CD8-positive, alpha-beta memory T cell (primary cell): ENCODE measurements around the gene IQGAP1. TPM values are rescaled to one million over a fixed set of nuclear protein-coding genes. Genes with fewer than 3 reads are reported as not detected.
"Not testable (repeated sequence)": the region's sequence is repeated elsewhere in the genome, so short reads cannot be mapped to it uniquely, and the experiment has no call there.

Experiments used
- CTCF ChIA-PET: fragments of 350-600 bp; sonication (Branson Sonifier 250); formaldehyde crosslinking; loops from one replicate; lab custom pipeline; 2021; ENCODE audit warnings: antibody characterized with exemption; lab: Charles Lee
- POLR2A ChIA-PET: fragments of 350-600 bp; sonication (Branson Sonifier 250); formaldehyde crosslinking; loops from one replicate; lab custom pipeline; 2021; ENCODE audit warnings: antibody characterized with exemption; lab: Charles Lee
- DNase-seq, 5 donors: peaks; one replicate each; pipeline versions ENCODE4 v3.0.0 to v3.0.0-alpha.2; 2020 to 2022; ENCODE audit warnings: mixed read lengths in 1 of 5
- H3K27ac ChIP-seq: one replicate; pipeline ENCODE4 v1.7.0; 2013; ENCODE audit warnings: low read depth, mild to moderate bottlenecking, low read length, moderate library complexity
- H3K27me3 ChIP-seq: 2 replicates; pipeline ENCODE4 v1.7.0; 2013; ENCODE audit warnings: low read length, mild to moderate bottlenecking; ENCODE audit not compliant: insufficient read depth, poor library complexity, severe bottlenecking
- H3K36me3 ChIP-seq: 2 replicates; pipeline ENCODE4 v1.7.0; 2013; ENCODE audit warnings: mild to moderate bottlenecking, low read length, moderate library complexity; ENCODE audit not compliant: insufficient read depth
- H3K4me1 ChIP-seq: 2 replicates; pipeline ENCODE4 v1.7.0; 2013; ENCODE audit warnings: mild to moderate bottlenecking, low read length, moderate library complexity; ENCODE audit not compliant: insufficient read depth
- H3K4me3 ChIP-seq: 2 replicates; pipeline ENCODE4 v1.7.0; 2013; ENCODE audit warnings: mild to moderate bottlenecking, low read length
- H3K9me3 ChIP-seq: 2 replicates; pipeline ENCODE4 v1.7.0; 2013; ENCODE audit warnings: mild to moderate bottlenecking, low read length
- H3K27ac Mint-ChIP-seq, 8 donors: one replicate each; pipeline ENCODE4 v1.8.0; 2020 to 2021; ENCODE audit warnings: mixed read lengths in 8 of 8, mild to moderate bottlenecking in 6 of 8, inconsistent platforms in 3 of 8, moderate library complexity in 3 of 8
- H3K27me3 Mint-ChIP-seq, 2 donors: one replicate each; pipeline ENCODE4 v1.8.0; 2020 to 2021; ENCODE audit warnings: mixed read lengths in 2 of 2, mild to moderate bottlenecking in 1 of 2, moderate library complexity in 1 of 2
- H3K36me3 Mint-ChIP-seq, 3 donors: one replicate each; pipeline ENCODE4 v1.8.0; 2020 to 2021; ENCODE audit warnings: mixed read lengths in 3 of 3, inconsistent platforms in 1 of 3, mild to moderate bottlenecking in 1 of 3
- H3K4me1 Mint-ChIP-seq, 3 donors: one replicate each; pipeline ENCODE4 v1.8.0; 2020 to 2021; ENCODE audit warnings: mixed read lengths in 3 of 3, inconsistent platforms in 1 of 3, mild to moderate bottlenecking in 1 of 3
- H3K4me3 Mint-ChIP-seq, 7 donors: one replicate each; pipeline ENCODE4 v1.8.0; 2020 to 2021; ENCODE audit warnings: mixed read lengths in 7 of 7, mild to moderate bottlenecking in 6 of 7, moderate library complexity in 4 of 7, inconsistent platforms in 2 of 7
- H3K9me3 Mint-ChIP-seq, 5 donors: one replicate each; pipeline ENCODE4 v1.8.0; 2020 to 2022; ENCODE audit warnings: mixed read lengths in 5 of 5, mild to moderate bottlenecking in 3 of 5, moderate library complexity in 2 of 5, inconsistent platforms in 1 of 5
- polyA plus RNA-seq: library from polyadenylated mRNA; unstranded; fragments of 300-500 nt; fragmentation: Illumina TruSeq; gene quantifications from one replicate; pipeline ENCODE4 v1.2.3, GENCODE V29; 2021
- total RNA-seq, 2 experiments: library from RNA; stranded (reverse); gene quantifications; one replicate each; pipeline ENCODE4 v1.2.3, GENCODE V29; 2021

IQGAP1 gene
- total and polyA plus RNA-seq, 3 experiments from 2014 or later: 151 to 176 (median 173) TPM

DNA sequence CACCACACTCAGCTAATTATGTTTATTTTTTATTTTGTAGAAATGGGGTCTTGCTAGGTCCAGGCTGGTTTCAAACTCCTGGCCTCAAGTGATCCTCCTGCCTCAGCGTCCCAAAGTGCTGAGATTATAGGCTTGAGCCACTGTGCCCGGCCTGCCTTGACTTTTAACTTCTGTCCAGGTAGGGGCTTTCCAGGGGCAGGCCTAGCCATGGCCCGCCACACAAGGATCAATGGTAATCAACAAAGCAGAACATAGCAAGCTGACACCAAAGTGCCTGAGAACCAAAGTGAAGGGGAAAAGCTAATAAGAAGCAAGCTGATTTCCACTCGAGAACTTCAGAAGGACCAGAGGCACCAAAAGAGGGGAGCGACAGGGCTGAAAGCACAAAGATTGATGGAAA, 132.3 kb downstream of the IQGAP1 start:
- H3K9me3 ChIP-seq: no peaks in the 10 kb centered on the region
- CTCF ChIA-PET: no interaction called here
- Mint-ChIP-seq H3K4me3 (no peak overlapping the region), H3K9me3 (no peaks in the 10 kb centered on the region), H3K36me3 (no peaks in the 10 kb centered on the region), H3K27ac (no peak overlapping the region), H3K4me1 (no peaks in the 10 kb centered on the region), H3K27me3 (peaks cover 0 to 3% of the 10 kb centered on the region in 2 donors)
- no peak overlapping the region for H3K27ac ChIP-seq
- no peak overlapping the region for H3K4me3 ChIP-seq
- no peaks in the 10 kb centered on the region for H3K4me1 ChIP-seq
- no peaks in the 10 kb centered on the region for H3K36me3 ChIP-seq
- DNase-seq: no peak
- H3K27me3 ChIP-seq: no peaks in the 10 kb centered on the region
- POLR2A ChIA-PET: no interaction called here

DNA sequence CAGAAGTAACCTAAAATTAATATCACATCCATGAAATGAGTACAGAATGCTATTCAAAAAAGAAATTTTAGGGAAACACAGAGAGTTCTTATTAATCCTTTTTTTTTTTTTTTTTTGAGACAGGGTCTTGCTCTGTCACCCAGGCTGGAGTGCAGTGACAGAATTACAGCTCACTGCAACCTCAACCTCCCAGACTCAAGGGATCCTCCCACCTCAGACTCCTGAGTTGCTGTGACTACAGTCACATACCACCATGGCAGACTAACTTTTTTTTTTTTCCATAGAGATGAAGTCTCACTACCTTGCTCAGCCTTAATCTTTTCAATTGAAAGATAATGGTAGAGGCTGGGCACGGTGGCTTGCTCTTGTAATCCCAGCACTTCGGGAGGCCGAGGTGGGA, 135.3 kb downstream of the IQGAP1 start:
- Histone ChIP-seq H3K27ac (no peak overlapping the region), H3K4me1 (no peaks in the 10 kb centered on the region), H3K4me3 (no peak overlapping the region), H3K27me3 (no peaks in the 10 kb centered on the region), H3K36me3 (no peaks in the 10 kb centered on the region), H3K9me3 (no peaks in the 10 kb centered on the region)
- ChIA-PET POLR2A (no interaction called here), CTCF (interaction anchor here (2.0 kb wide), 1 partner anchor 12 kb away, joined by 6 read pairs; no protein-coding TSS in a partner anchor)
- Mint-ChIP-seq H3K36me3 (peaks cover 0 to under 1% (median 0%) of the 10 kb centered on the region in 3 donors), H3K9me3 (no peaks in the 10 kb centered on the region), H3K27ac (no peak overlapping the region), H3K4me1 (peaks cover 0 to 2% (median 2%) of the 10 kb centered on the region in 3 donors), H3K4me3 (no peak overlapping the region), H3K27me3 (peaks cover 0 to 2% of the 10 kb centered on the region in 2 donors)
- DNase-seq: no peak

DNA sequence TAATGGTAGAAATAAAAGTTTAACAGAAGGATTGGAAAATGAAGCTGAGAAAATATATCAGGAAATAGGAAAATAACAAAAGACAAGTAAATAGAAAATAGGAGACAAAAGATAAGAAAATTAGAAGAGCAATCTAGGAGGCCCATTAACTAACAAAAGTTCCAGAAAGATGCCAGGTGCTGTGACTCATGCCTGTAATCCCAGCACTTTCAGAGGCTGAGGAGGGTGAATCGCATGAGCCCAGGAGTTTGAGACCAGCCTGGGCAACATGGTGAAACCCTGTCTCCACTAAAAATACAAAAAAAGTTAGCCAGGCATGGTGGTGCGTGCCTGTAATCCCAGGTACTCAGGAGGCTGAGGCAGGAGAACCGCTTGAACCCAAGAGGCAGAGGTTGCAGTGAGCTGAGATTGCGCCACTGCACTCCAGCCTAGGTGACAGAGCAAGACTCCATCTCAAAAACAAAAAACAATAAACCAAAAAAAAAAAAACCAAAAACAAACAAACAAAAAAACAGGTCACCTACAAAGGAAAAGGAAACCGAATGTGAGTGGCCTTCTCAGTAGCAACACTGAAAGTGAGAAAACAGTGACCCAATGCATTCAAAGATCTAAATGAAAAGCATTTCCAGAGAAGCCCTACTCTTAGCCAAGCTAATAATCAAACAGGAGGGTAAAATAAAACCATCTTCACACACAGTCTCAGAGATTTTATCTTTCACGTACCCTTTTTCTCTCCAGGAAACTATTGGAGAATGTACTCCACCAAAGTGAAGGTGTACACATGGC, 136.2 kb downstream of the IQGAP1 start:
- H3K27ac ChIP-seq, H3K27ac Mint-ChIP-seq, H3K4me1 Mint-ChIP-seq, DNase-seq, H3K4me1 ChIP-seq, H3K9me3 Mint-ChIP-seq, H3K27me3 Mint-ChIP-seq, H3K27me3 ChIP-seq, H3K36me3 ChIP-seq, H3K36me3 Mint-ChIP-seq, H3K4me3 ChIP-seq, H3K9me3 ChIP-seq: not testable (repeated sequence)
- H3K4me3 Mint-ChIP-seq: peak overlapping the region in 1 of 7 donors; percentile 50
- ChIA-PET CTCF (interaction anchor here (2.0 kb wide), 1 partner anchor 12 kb away, joined by 6 read pairs; no protein-coding TSS in a partner anchor), POLR2A (interaction anchor here (0.6 kb wide), 1 partner anchor 16 kb away, joined by 3 read pairs; no protein-coding TSS in a partner anchor)

DNA sequence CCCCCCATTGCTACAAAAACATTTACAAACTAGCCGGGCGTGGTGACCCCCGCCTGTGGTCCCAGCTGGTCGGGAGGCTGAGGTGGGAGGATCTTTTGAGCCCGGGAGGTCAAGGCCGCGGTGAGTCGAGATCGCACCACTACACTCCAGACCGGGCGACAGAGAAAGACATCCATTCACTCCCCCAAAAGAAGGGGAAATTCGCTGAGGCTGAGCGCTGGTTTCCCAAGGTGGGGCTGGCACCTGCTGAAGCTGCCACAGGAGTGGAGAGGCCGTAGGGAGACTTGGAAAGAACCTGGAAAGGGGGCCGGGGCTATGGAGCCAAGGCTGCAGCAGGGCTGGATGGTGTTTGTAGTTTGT, 140.9 kb downstream of the IQGAP1 start:
- H3K9me3 ChIP-seq: no peaks in the 10 kb centered on the region
- no peaks in the 10 kb centered on the region for H3K27me3 ChIP-seq
- H3K4me3 ChIP-seq: peak overlapping the region; percentile 67
- H3K27ac ChIP-seq: peak overlapping the region; percentile 61
- H3K36me3 ChIP-seq: no peaks in the 10 kb centered on the region
- H3K27me3 Mint-ChIP-seq: no peaks in the 10 kb centered on the region
- CTCF ChIA-PET: no interaction called here
- peaks cover 29% of the 10 kb centered on the region for H3K4me1 ChIP-seq
- DNase-seq: no peak
- H3K36me3 Mint-ChIP-seq: peaks cover 0 to 8% (median 0%) of the 10 kb centered on the region in 3 donors
- H3K4me1 Mint-ChIP-seq: peaks cover 30 to 43% (median 38%) of the 10 kb centered on the region in 3 donors
- H3K4me3 Mint-ChIP-seq: peak overlapping the region; percentile 82 to 93 (median 87)
- H3K9me3 Mint-ChIP-seq: no peaks in the 10 kb centered on the region
- H3K27ac Mint-ChIP-seq: peak overlapping the region in 7 of 8 donors; percentile 73 to 94 (median 85)
- POLR2A ChIA-PET: interaction anchor here (1.2 to 2.5 kb wide), 2 partner anchors 11 to 26 kb away, joined by 5 to 15 read pairs; no protein-coding TSS in a partner anchor

DNA sequence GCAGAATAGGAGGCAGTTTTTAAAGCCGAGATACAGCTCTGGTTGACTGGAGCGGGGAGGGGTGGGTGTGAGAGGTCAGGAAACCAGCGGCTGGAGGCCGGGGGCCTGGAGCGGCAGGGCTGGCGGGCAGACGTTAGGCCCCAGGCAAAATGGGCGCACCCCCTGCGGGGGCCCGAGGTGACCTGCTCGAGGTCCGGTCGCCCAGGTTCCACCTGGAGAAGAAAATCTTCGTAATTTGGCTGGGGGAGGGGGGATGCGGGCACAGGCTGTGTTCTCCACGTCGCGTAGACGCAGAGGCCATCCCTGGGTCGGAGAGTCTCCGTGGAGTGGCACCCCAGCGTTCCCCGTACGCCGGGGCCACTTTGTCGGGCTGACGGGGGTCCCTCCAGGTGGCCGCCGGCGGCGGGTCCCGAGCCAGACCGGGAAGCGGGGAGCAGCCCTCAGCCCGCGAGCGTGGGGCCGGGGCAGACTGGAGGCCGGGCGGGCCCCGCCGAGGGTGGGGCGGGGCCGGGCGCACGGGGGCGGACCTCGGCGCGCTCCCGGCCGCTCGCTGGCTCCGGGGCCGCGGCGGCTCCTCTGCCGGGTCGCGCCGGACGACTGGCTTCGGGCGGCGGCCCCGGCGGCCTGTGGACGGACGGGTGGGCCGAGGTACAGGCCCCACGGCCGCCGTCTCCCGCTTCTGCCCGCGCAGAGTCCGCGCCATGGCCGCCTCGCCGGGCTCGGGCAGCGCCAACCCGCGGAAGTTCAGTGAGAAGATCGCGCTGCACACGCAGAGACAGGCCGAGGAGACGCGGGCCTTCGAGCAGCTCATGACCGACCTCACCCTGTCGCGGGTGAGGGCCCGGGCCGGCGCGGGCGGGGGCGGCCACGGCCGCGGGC, 141.6 kb downstream of the IQGAP1 start, which contains the start of gene CRTC3:
TSS of gene CRTC3 (plus strand) at position 553 of the 879 bp plus-strand sequence. CDS start at position 702, 149 bp downstream.
- peak; percentile 38 to 67 (median 52) for DNase-seq
- H3K27me3 Mint-ChIP-seq: no peaks in the 10 kb centered on the region
- no peaks in the 10 kb centered on the region for H3K9me3 Mint-ChIP-seq
- Histone ChIP-seq H3K4me1 (peaks cover 35% of the 10 kb centered on the region), H3K9me3 (no peaks in the 10 kb centered on the region), H3K27me3 (no peaks in the 10 kb centered on the region), H3K36me3 (no peaks in the 10 kb centered on the region), H3K27ac (peak within 1 kb of the TSS; percentile 61), H3K4me3 (peak within 1 kb of the TSS; percentile 80)
- H3K4me1 Mint-ChIP-seq: peaks cover 36 to 49% (median 44%) of the 10 kb centered on the region in 3 donors
- peaks cover 0 to 8% (median 0%) of the 10 kb centered on the region in 3 donors for H3K36me3 Mint-ChIP-seq
- ChIA-PET CTCF (interaction anchor here (0.6 to 2.1 kb wide), 3 partner anchors 26 to 74 kb away, joined by 3 to 7 read pairs (median 7); no protein-coding TSS in a partner anchor), POLR2A (interaction anchor here (0.6 to 2.5 kb wide), 5 partner anchors 10 to 163 kb away, joined by 3 to 15 read pairs (median 5); partner anchors contain the start of gene IQGAP1)
- peak within 1 kb of the TSS; percentile 86 to 97 (median 92) for H3K4me3 Mint-ChIP-seq
- peak within 1 kb of the TSS; percentile 62 to 97 (median 87) for H3K27ac Mint-ChIP-seq

DNA sequence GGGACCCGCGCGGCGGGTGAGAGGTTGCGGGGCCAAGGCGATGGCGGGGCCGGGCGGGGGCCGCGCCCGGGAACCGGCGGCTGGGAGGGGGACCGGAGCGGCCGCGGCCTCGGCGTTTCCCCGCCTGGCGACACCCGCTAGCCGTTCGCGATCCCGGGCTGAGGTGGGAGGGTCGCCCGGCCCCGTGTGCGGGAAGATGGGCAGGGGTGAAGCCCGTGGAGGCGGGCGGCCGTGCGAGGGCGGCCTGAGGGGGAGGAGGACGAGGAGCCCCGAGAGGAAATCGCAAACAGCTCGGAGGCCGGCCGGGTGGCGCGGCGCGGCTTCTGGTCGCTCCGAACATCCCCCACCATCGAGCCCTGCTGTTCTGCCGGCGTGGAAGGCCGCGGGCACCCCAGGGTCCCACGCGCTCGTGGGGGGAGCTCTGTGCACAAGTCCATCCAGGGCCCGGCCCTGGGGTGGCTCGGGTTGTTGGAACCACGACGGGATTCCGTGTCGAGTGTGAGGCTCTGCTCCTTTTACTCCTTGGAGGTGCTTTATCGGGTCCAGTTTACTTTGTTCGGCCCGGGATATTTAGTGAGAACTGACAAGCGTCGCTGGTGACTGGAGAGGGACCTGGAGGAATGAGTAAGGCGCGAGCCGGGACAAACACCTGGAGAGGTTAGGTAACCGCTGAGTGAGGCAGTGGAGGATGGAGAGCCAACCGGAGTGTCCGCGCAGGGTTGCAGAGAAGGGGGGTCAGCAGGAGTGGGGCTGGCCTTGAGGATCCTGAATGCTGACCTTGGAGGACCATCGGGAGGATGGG, 142.4 kb downstream of the IQGAP1 start:
- peaks cover 42 to 56% (median 52%) of the 10 kb centered on the region in 3 donors for H3K4me1 Mint-ChIP-seq
- H3K9me3 Mint-ChIP-seq: no peaks in the 10 kb centered on the region
- peak; percentile 15 to 61 (median 44) for DNase-seq
- H3K4me3 Mint-ChIP-seq: peak overlapping the region; percentile 81 to 97 (median 91)
- ChIA-PET CTCF (interaction anchor here (0.6 to 2.1 kb wide), 6 partner anchors 9 to 117 kb away, joined by 3 to 8 read pairs (median 6); no protein-coding TSS in a partner anchor), POLR2A (interaction anchor here (0.6 to 2.5 kb wide), 6 partner anchors 9 to 162 kb away, joined by 3 to 15 read pairs (median 4); partner anchors contain the start of gene IQGAP1)
- H3K4me3 ChIP-seq: peak overlapping the region; percentile 80
- H3K9me3 ChIP-seq: no peaks in the 10 kb centered on the region
- no peaks in the 10 kb centered on the region for H3K27me3 Mint-ChIP-seq
- peak overlapping the region; percentile 62 to 97 (median 86) for H3K27ac Mint-ChIP-seq
- H3K36me3 ChIP-seq: no peaks in the 10 kb centered on the region
- peaks cover 0 to 8% (median 2%) of the 10 kb centered on the region in 3 donors for H3K36me3 Mint-ChIP-seq
- no peaks in the 10 kb centered on the region for H3K27me3 ChIP-seq
- H3K27ac ChIP-seq: peak overlapping the region; percentile 61
- peaks cover 40% of the 10 kb centered on the region for H3K4me1 ChIP-seq

DNA sequence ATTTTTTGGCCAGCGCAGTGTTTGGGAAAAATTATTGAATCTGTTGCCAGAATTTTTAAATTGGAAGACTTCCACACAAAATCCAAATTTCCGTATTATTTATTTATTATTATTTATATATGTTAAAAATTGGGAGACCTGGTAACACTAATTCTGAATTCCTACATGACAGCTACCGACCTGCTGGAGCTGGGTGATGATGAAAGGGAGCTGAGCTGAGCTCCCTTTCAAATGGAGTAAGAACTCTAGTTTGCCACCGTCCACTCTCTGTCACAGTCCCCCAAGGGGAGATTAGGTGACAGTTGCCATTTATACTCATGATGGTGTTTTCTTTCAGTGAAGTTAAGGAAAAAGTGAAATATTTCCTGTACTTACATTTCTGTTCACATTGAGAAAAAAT, 143.1 kb downstream of the IQGAP1 start:
- Mint-ChIP-seq H3K27me3 (no peaks in the 10 kb centered on the region), H3K27ac (peak overlapping the region; percentile 26 to 97 (median 82)), H3K4me1 (peaks cover 43 to 63% (median 59%) of the 10 kb centered on the region in 3 donors), H3K9me3 (no peaks in the 10 kb centered on the region), H3K36me3 (peaks cover 0 to 8% (median 2%) of the 10 kb centered on the region in 3 donors), H3K4me3 (peak overlapping the region; percentile 81 to 97 (median 91))
- H3K4me3 ChIP-seq: peak overlapping the region; percentile 80
- ChIA-PET CTCF (interaction anchor here (0.6 to 2.1 kb wide), 6 partner anchors 9 to 423 kb away, joined by 3 to 8 read pairs (median 6); no protein-coding TSS in a partner anchor), POLR2A (interaction anchor here (0.6 to 2.5 kb wide), 4 partner anchors 9 to 143 kb away, joined by 3 to 15 read pairs (median 6); partner anchors contain the start of gene IQGAP1)
- no peaks in the 10 kb centered on the region for H3K9me3 ChIP-seq
- DNase-seq: no peak
- no peaks in the 10 kb centered on the region for H3K27me3 ChIP-seq
- H3K4me1 ChIP-seq: peaks cover 47% of the 10 kb centered on the region
- no peak overlapping the region for H3K27ac ChIP-seq
- H3K36me3 ChIP-seq: no peaks in the 10 kb centered on the region
